ENCODE data around the gene THAP4. TPM values are rescaled to one million over a fixed set of nuclear protein-coding genes. Genes with fewer than 3 reads are reported as not detected.
"Not testable (repeated sequence)": the region's sequence is repeated elsewhere in the genome, so short reads cannot be mapped to it uniquely, and the experiment has no call there.

Gene THAP4
- total RNA-seq, 1 donor from 2014 or later, result 20.0 TPM

GRCh38 chr2:241612156-241613016 lies 24.6 kb downstream of the THAP4 start:
- DNase-seq, result peak; percentile 7

GRCh38 chr2:241611062-241611461 lies 25.9 kb downstream of the THAP4 start:
- DNase-seq, result no peak

- DNase-seq, result peak; percentile 46
Observed at GRCh38 chr2:241609859-241610793, 26.8 kb downstream of the THAP4 start.

- no peak for DNase-seq
Observed at GRCh38 chr2:241608881-241609280, 28.1 kb downstream of the THAP4 start.

- no peak for DNase-seq
Observed at GRCh38 chr2:241607162-241607885, 29.6 kb downstream of the THAP4 start.

- no peak for DNase-seq
Observed at GRCh38 chr2:241606186-241606585, 30.8 kb downstream of the THAP4 start.

GRCh38 chr2:241603686-241604085 lies 33.3 kb downstream of the THAP4 start:
- DNase-seq, result no peak

GRCh38 chr2:241602720-241603119 lies 34.2 kb downstream of the THAP4 start:
- no peak for DNase-seq

- DNase-seq, result no peak
Observed at GRCh38 chr2:241601841-241602240, 35.1 kb downstream of the THAP4 start.

- DNase-seq, result no peak
Observed at GRCh38 chr2:241599615-241600014, 37.3 kb downstream of the THAP4 start.

GRCh38 chr2:241598487-241598886 lies 38.5 kb downstream of the THAP4 start:
- no peak for DNase-seq

- DNase-seq, result no peak
Observed at GRCh38 chr2:241598061-241598460, 38.9 kb downstream of the THAP4 start.

GRCh38 chr2:241597561-241597960 lies 39.4 kb downstream of the THAP4 start:
- no peak for DNase-seq

- DNase-seq, result no peak
Observed at GRCh38 chr2:241595600-241596140, 41.3 kb downstream of the THAP4 start.

GRCh38 chr2:241593271-241593670 lies 43.7 kb downstream of the THAP4 start:
- DNase-seq, result no peak

- DNase-seq, result no peak
Observed at GRCh38 chr2:241592126-241592845, 44.7 kb downstream of the THAP4 start.

GRCh38 chr2:241590496-241591455 lies 46.2 kb downstream of the THAP4 start:
- not testable (repeated sequence) for DNase-seq

- DNase-seq, result not testable (repeated sequence)
Observed at GRCh38 chr2:241589863-241590262, 47.1 kb downstream of the THAP4 start.

GRCh38 chr2:241586564-241587264 lies 50.2 kb downstream of the THAP4 start:
- DNase-seq, result no peak

Data from skin of body (tissue), 2 donors.